ENCODE results near the gene DNMT3A. TPM values are rescaled to one million over a fixed set of nuclear protein-coding genes. Genes with fewer than 3 reads are reported as not detected.

The DNMT3A gene
- total RNA-seq, 3 donors from 2014 or later, result 89.2 to 106 (median 103) TPM

DNA sequence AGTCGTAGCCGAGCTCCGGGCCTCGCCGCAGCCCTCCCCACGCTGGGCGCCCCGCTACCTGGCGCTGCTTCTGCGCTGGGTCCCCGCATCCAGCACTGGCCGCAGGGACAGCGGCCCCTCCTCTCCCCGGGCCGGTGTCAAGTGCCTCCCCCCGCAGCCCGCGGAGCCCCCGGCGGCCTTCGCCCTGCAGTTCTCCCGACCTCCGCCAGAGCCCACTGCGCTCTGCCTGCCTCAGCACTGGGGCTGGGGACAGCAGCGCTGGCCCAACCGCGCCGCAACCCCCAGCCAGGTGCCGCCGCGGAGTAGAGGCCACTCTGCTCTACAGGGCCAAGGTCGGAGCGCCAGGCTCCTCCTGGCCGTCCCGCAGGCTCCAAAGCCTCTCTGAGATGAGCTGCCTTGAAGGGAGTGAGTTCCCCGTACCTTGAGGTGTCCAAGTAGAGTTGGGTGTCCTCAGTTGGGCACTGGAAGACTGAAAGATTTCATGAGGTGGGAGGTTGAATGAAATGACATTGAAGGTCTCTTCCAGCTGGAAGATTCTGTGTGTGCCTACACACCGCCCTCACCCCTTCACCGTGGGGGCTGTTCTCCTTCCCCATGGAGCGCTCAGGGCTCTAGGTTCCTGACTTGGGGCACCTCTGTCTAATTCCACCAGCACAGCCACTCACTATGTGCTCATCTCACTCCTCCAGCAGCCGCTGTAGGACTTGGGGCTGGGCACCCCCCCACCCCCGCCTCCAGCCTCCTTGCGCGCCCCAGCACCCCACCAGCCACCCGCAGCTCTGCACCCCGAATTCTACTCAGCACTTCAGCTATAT lies 854 bp upstream of the DNMT3A start:
- H3K4me3 Mint-ChIP-seq, result peak overlapping the region; percentile 79
- no peaks in the 10 kb centered on the region for H3K9me3 Mint-ChIP-seq

GRCh38 chr2:25341011-25341727 lies 556 bp downstream of the DNMT3A start:
- Mint-ChIP-seq H3K27me3 (ENCODE audit: low read depth) (no peaks in the 10 kb centered on the region), H3K9me3 (no peaks in the 10 kb centered on the region), H3K4me1 (ENCODE audit: low read depth) (peaks cover 39% of the 10 kb centered on the region), H3K36me3 (ENCODE audit: insufficient read depth) (peaks cover 1% of the 10 kb centered on the region), H3K4me3 (no peak overlapping the region)
- ATAC-seq (peak; percentile 11 to 20), DNase-seq (no peak)

More for the DNA sequence above, 854 bp upstream of the DNMT3A start:
- peaks cover 33% of the 10 kb centered on the region for H3K4me1 Mint-ChIP-seq (ENCODE audit: low read depth)
- peak; percentile 74 for DNase-seq
- peaks cover 1% of the 10 kb centered on the region for H3K36me3 Mint-ChIP-seq (ENCODE audit: insufficient read depth)
- peak; percentile 79 to 83 for ATAC-seq
- H3K27me3 Mint-ChIP-seq (ENCODE audit: low read depth), result no peaks in the 10 kb centered on the region

DNA sequence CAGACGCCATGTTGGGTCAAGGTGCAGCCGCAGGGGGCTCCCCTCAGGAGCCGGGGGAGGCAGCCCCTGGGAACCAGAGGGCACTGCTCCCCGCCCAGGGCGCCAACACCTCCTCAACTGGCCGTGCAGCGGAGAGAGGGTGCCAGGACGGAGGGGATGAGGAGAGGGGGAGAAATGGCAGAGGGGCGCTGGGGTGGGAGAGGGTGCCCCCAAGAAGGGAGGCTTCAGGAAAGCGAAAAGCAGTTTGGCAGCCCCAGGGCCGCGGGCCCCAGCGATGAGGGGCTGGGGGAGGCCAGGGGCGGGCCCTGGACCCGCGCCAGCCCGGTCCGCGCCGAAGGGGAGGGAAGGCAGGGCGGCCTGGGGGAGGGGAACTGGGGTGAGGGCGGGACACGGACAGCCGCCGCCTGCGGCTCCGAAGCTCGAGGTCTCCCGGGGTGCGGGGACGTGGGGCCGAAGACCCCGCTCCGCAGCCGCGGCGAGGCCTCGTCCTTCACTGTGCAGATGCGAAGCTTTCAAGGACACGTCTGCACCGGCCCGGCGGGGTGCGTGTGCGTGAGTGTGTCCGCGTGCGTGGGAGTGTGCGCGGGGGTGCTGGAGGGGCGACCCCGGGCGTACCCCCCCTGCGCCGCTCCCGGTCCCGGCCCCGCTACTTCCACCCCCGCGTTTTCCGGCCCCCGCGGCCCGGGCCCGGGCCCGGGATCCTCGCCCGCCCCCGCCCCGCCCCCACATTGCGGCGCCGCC lies 1.4 kb downstream of the DNMT3A start:
- H3K9me3 Mint-ChIP-seq, result no peaks in the 10 kb centered on the region
- H3K27me3 Mint-ChIP-seq (ENCODE audit: low read depth), result no peaks in the 10 kb centered on the region
- H3K4me3 Mint-ChIP-seq, result peak overlapping the region; percentile 76
- DNase-seq (no peak), ATAC-seq (no peak)
- peaks cover 1% of the 10 kb centered on the region for H3K36me3 Mint-ChIP-seq (ENCODE audit: insufficient read depth)
- peaks cover 45% of the 10 kb centered on the region for H3K4me1 Mint-ChIP-seq (ENCODE audit: low read depth)

DNA sequence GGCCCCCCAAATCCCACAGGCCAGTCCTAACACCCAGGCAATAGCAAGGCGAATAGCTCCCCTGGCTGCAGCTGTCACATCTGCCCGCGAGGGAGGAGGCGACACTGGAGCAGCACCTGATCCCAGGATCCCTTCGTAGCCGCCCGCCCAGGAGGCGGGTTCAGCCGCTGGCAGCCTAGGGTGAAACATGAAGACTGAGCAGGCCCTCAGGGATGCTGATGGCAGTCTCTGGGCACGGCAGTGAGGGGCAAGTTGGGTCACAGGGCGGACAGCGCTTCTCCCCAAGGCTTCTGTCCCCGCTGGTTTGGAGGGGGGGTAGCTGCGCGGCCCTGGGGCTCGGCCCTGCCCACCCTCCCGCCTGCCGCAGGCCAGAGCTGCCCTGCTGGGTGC lies 1.9 kb downstream of the DNMT3A start:
- Mint-ChIP-seq H3K9me3 (no peaks in the 10 kb centered on the region), H3K27me3 (ENCODE audit: low read depth) (no peaks in the 10 kb centered on the region), H3K4me3 (peak overlapping the region; percentile 76), H3K36me3 (ENCODE audit: insufficient read depth) (peaks cover 1% of the 10 kb centered on the region), H3K4me1 (ENCODE audit: low read depth) (peaks cover 48% of the 10 kb centered on the region)
- DNase-seq, result no peak
- no peak for ATAC-seq

- DNase-seq (no peak), ATAC-seq (no peak)
- Mint-ChIP-seq H3K27me3 (ENCODE audit: low read depth) (no peaks in the 10 kb centered on the region), H3K4me1 (ENCODE audit: low read depth) (peaks cover 53% of the 10 kb centered on the region), H3K36me3 (ENCODE audit: insufficient read depth) (peaks cover 1% of the 10 kb centered on the region), H3K9me3 (no peaks in the 10 kb centered on the region), H3K4me3 (peak overlapping the region; percentile 76)
Measured at GRCh38 chr2:25339211-25339674, 2.5 kb downstream of the DNMT3A start.

DNA sequence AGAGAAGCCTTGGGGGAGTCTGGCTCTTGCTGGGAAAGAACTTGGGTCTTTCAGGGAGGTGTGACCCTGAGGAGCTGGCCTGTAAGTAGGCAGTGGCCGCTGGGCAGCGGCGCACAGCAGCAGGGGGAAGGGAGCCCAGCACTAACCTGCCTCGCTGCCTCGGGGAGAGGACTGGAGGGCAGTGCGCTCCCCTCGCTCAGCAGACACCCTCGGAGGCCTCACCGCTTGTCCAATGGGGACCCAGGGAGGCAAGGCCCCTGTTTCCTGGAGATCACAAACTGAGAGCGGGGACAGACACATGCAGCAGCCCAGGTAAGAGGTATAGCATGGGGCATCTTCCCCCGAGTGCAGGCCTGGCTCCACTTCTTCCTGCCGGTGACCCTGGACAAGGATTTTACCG lies 3.3 kb downstream of the DNMT3A start:
- no peak for DNase-seq
- H3K4me1 Mint-ChIP-seq (ENCODE audit: low read depth), result peaks cover 59% of the 10 kb centered on the region
- peaks cover 1% of the 10 kb centered on the region for H3K36me3 Mint-ChIP-seq (ENCODE audit: insufficient read depth)
- H3K27me3 Mint-ChIP-seq (ENCODE audit: low read depth), result no peaks in the 10 kb centered on the region
- no peaks in the 10 kb centered on the region for H3K9me3 Mint-ChIP-seq
- H3K4me3 Mint-ChIP-seq, result no peak overlapping the region
- no peak for ATAC-seq

GRCh38 chr2:25337891-25338290 lies 3.8 kb downstream of the DNMT3A start:
- ATAC-seq (no peak), DNase-seq (no peak)
- Mint-ChIP-seq H3K4me1 (ENCODE audit: low read depth) (peaks cover 63% of the 10 kb centered on the region), H3K4me3 (peak overlapping the region; percentile 5), H3K36me3 (ENCODE audit: insufficient read depth) (peaks cover 1% of the 10 kb centered on the region), H3K27me3 (ENCODE audit: low read depth) (no peaks in the 10 kb centered on the region), H3K9me3 (no peaks in the 10 kb centered on the region)

- Mint-ChIP-seq H3K9me3 (no peaks in the 10 kb centered on the region), H3K4me1 (ENCODE audit: low read depth) (peaks cover 68% of the 10 kb centered on the region), H3K27me3 (ENCODE audit: low read depth) (no peaks in the 10 kb centered on the region), H3K36me3 (ENCODE audit: insufficient read depth) (peaks cover 1% of the 10 kb centered on the region), H3K4me3 (no peak overlapping the region)
- DNase-seq (no peak), ATAC-seq (no peak)
Measured at GRCh38 chr2:25337276-25337675, 4.4 kb downstream of the DNMT3A start.

DNA sequence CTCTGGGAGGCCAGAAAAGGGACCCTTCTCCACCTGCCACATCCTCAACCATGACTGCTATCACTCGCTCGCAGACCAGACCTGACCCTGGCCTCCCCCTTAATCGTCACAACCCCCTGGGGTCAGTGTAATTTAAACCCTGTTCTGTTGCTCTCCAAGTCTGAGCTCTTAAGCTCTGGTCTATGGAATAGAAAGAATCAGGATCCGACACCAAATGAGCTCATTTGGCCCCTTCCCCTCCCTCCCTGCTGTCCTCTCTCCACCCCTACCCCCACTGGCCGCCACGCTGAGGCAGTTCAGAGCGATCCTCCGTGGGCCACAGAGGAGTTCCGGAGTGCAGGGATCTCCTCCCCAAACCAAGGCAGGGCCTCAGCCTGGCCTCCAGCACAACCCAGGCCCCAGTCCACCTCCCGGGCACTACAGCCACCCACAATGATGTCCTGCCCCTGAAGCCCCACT lies 5.3 kb downstream of the DNMT3A start:
- Mint-ChIP-seq H3K36me3 (ENCODE audit: insufficient read depth) (peaks cover 3% of the 10 kb centered on the region), H3K4me3 (no peak overlapping the region), H3K27me3 (ENCODE audit: low read depth) (no peaks in the 10 kb centered on the region), H3K9me3 (no peaks in the 10 kb centered on the region), H3K4me1 (ENCODE audit: low read depth) (peaks cover 77% of the 10 kb centered on the region)
- ATAC-seq, result no peak
- no peak for DNase-seq

DNA sequence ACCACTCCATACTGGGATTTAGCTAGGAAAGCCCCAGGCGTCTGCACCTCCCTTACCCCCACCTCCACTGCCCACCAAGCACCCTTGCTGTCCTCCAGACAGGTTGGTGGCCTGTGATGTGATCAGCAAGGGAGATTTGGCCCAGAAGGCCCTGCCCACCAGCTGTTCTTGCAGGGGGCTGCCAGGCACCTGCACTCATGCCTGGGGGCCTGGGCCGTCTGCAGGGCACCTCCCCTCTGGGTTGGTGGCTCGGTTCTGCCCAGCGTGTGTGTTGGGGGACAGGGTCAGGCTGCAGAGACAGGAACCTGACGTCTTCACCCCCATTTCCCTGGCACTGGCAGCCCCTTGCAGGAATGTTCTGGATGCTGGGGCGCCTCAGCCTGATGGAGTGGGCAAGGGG lies 5.8 kb downstream of the DNMT3A start:
- Mint-ChIP-seq H3K9me3 (no peaks in the 10 kb centered on the region), H3K36me3 (ENCODE audit: insufficient read depth) (peaks cover 3% of the 10 kb centered on the region), H3K4me3 (no peak overlapping the region), H3K27me3 (ENCODE audit: low read depth) (no peaks in the 10 kb centered on the region), H3K4me1 (ENCODE audit: low read depth) (peaks cover 81% of the 10 kb centered on the region)
- ATAC-seq (no peak), DNase-seq (no peak)

GRCh38 chr2:25335204-25335603 lies 6.5 kb downstream of the DNMT3A start:
- Mint-ChIP-seq H3K9me3 (no peaks in the 10 kb centered on the region), H3K4me3 (no peak overlapping the region), H3K36me3 (ENCODE audit: insufficient read depth) (peaks cover 3% of the 10 kb centered on the region), H3K27me3 (ENCODE audit: low read depth) (no peaks in the 10 kb centered on the region), H3K4me1 (ENCODE audit: low read depth) (peaks cover 86% of the 10 kb centered on the region)
- no peak for ATAC-seq
- no peak for DNase-seq

DNA sequence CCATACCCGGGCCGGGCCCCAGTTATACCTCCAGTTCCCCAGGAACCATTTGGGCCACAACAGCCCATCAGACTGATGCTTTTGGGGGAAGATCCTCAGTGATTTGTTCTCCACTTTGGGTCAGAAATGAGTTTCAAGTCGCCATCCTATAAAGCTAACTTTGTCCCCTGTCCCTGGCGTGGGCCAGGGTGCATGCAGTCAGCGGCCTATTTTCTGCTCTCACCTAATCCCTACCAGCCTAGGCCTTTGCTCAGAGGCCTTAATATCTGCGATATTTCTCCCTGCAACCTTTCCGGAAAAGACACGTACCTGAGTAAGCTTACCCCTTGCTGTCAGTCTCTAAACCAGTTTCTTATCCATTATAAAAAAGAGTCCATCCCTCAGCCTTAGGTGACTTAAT lies 7.2 kb downstream of the DNMT3A start:
- no peaks in the 10 kb centered on the region for H3K27me3 Mint-ChIP-seq (ENCODE audit: low read depth)
- H3K4me1 Mint-ChIP-seq (ENCODE audit: low read depth), result peaks cover 89% of the 10 kb centered on the region
- no peak for DNase-seq
- H3K4me3 Mint-ChIP-seq, result peak overlapping the region; percentile 1
- ATAC-seq, result no peak
- H3K36me3 Mint-ChIP-seq (ENCODE audit: insufficient read depth), result peaks cover 3% of the 10 kb centered on the region
- H3K9me3 Mint-ChIP-seq, result no peaks in the 10 kb centered on the region

GRCh38 chr2:25333981-25334380 lies 7.7 kb downstream of the DNMT3A start:
- ATAC-seq, result no peak
- Mint-ChIP-seq H3K9me3 (no peaks in the 10 kb centered on the region), H3K4me3 (no peak overlapping the region), H3K36me3 (ENCODE audit: insufficient read depth) (peaks cover 2% of the 10 kb centered on the region), H3K27me3 (ENCODE audit: low read depth) (no peaks in the 10 kb centered on the region), H3K4me1 (ENCODE audit: low read depth) (peaks cover 85% of the 10 kb centered on the region)
- no peak for DNase-seq

- peaks cover 4% of the 10 kb centered on the region for H3K9me3 Mint-ChIP-seq
- peaks cover 71% of the 10 kb centered on the region for H3K4me1 Mint-ChIP-seq (ENCODE audit: low read depth)
- H3K36me3 Mint-ChIP-seq (ENCODE audit: insufficient read depth), result peaks cover 6% of the 10 kb centered on the region
- H3K4me3 Mint-ChIP-seq, result no peak overlapping the region
- no peak for DNase-seq
- no peak for ATAC-seq
- H3K27me3 Mint-ChIP-seq (ENCODE audit: low read depth), result no peaks in the 10 kb centered on the region
Measured at GRCh38 chr2:25332571-25332970, 9.2 kb downstream of the DNMT3A start.

Measured in activated T-cell treated with anti-CD3 and anti-CD28 coated beads, Interleukin-2, amount 50 U/mL, for 4 hours (primary cell).